T follicular helper cell (primary cell): ENCODE results near the gene ACAD8.

ENCODE experiments used
- DNase-seq: peaks from one replicate; pipeline ENCODE4 v3.0.0-alpha.2; 2020; ENCODE audit warnings: low read depth

ACAD8 gene

GRCh38 chr11:134291196-134291595, 37.8 kb downstream of the ACAD8 start:
- no peak for DNase-seq

- DNase-seq, result no peak
These were observed 39.3 kb downstream of the ACAD8 start for GRCh38 chr11:134292661-134293060.

GRCh38 chr11:134293119-134294113, 40.0 kb downstream of the ACAD8 start:
- DNase-seq, result no peak

GRCh38 chr11:134294664-134295063, 41.3 kb downstream of the ACAD8 start:
- DNase-seq, result no peak

- no peak for DNase-seq
These were observed 58.9 kb downstream of the ACAD8 start for GRCh38 chr11:134312223-134312622.

GRCh38 chr11:134312807-134313206, 59.4 kb downstream of the ACAD8 start:
- no peak for DNase-seq

- no peak for DNase-seq
These were observed 60.0 kb downstream of the ACAD8 start for GRCh38 chr11:134313379-134313778.

- no peak for DNase-seq
These were observed 60.6 kb downstream of the ACAD8 start for GRCh38 chr11:134313821-134314607.
